H1 (cell line): Measurements from ENCODE around the gene BRSK2.

Experiments used
- EP300 ChIP-seq, 2 experiments: IDR thresholded peaks; 1 replicate in 1 of 2; 2 replicates in 1 of 2; pipeline ENCODE4 v1.6.1; 2011 to 2012; ENCODE audit warnings: low read depth in 2 of 2, low read length in 2 of 2, mild to moderate bottlenecking in 2 of 2, borderline replicate concordance in 1 of 2, inconsistent platforms in 1 of 2, moderate library complexity in 1 of 2
- EZH2 ChIP-seq: fragments of 200-600 bp; sonication (generic); IDR thresholded peaks from 2 replicates; pipeline ENCODE4 v1.7.1; 2012; ENCODE audit warnings: low read depth, mild to moderate bottlenecking, moderate library complexity, low read length, inconsistent platforms; ENCODE audit not compliant: severe bottlenecking
- HDAC6 ChIP-seq: IDR thresholded peaks from one replicate; pipeline ENCODE4 v1.7.1; 2012; ENCODE audit warnings: low read depth, mild to moderate bottlenecking, inconsistent platforms, low read length, moderate library complexity
- JUND ChIP-seq: IDR thresholded peaks from 2 replicates; pipeline ENCODE4 v1.6.1; 2011; ENCODE audit warnings: mild to moderate bottlenecking, improper control_type of control experiment, low read length
- POLR2A ChIP-seq, 2 experiments: IDR thresholded peaks; 1 replicate in 1 of 2; 2 replicates in 1 of 2; pipeline ENCODE4 v1.6.1; 2011; ENCODE audit warnings: low read depth in 2 of 2, low read length in 2 of 2, mild to moderate bottlenecking in 2 of 2; ENCODE audit errors: control extremely low read depth in 1 of 2
- RAD21 ChIP-seq, 2 experiments: IDR thresholded peaks in 1 of 2; conservative IDR thresholded peaks in 1 of 2; 2 replicates each; pipeline ENCODE4 v1.6.1; 2011; ENCODE audit warnings: low read depth in 2 of 2, low read length in 2 of 2, improper control_type of control experiment in 1 of 2, inconsistent platforms in 1 of 2, mild to moderate bottlenecking in 1 of 2, moderate library complexity in 1 of 2
- TBP ChIP-seq: IDR thresholded peaks from 2 replicates; pipeline ENCODE4 v1.6.1; 2011; ENCODE audit warnings: low read depth, low read length, improper control_type of control experiment
- TF ChIP-seq, protein P1 (sequence below), 3 experiments: IDR thresholded peaks; 1 replicate in 2 of 3; 2 replicates in 1 of 3; pipeline versions ENCODE4 v1.5.1 to v1.6.1; 2011; ENCODE audit warnings: low read length in 3 of 3, mild to moderate bottlenecking in 3 of 3, inconsistent platforms in 2 of 3, low read depth in 1 of 3, moderate library complexity in 1 of 3; ENCODE audit not compliant: insufficient read depth in 1 of 3; ENCODE audit errors: control extremely low read depth in 1 of 3

DNA sequence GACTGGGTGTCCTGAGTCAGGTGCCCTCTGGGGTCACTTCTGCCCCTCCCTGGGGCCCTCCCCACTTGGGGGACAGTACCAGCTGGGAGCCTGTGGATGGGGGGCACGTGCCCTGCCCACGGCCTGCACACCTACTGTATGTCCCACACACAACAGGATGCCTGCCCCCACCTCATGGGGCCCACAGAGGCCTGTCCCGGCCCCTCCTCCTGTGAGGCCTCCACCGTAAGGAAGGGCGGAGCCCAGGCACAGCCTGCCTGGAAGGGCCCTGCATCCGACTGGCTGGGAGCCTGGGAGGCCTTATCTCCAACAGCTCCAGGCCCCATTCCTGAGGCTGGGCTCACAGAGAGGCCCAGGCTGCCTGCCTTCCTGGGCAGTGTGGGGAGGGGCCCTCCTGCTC lies 47.8 kb downstream of the BRSK2 start:
- no peak for TF ChIP-seq HDAC6
- TF ChIP-seq TBP = no peak
- no peak for TF ChIP-seq RAD21 (IDR thresholded peaks at IDR 0.05 in 1 of 2, conservative IDR thresholded peaks at IDR 0.05 in 1 of 2; ENCODE audit: low read depth in 2 of 2, low read length in 2 of 2)
- no peak for TF ChIP-seq EP300 (IDR thresholded peaks at IDR 0.05; ENCODE audit: borderline replicate concordance in 1 of 2, low read depth in 2 of 2, low read length in 2 of 2)
- no peak for TF ChIP-seq POLR2A (IDR thresholded peaks at IDR 0.05; ENCODE audit: control extremely low read depth in 1 of 2, low read depth in 2 of 2, low read length in 2 of 2)
- no peak for TF ChIP-seq EZH2
- no peak for TF ChIP-seq JUND
- TF ChIP-seq, protein P1, sequence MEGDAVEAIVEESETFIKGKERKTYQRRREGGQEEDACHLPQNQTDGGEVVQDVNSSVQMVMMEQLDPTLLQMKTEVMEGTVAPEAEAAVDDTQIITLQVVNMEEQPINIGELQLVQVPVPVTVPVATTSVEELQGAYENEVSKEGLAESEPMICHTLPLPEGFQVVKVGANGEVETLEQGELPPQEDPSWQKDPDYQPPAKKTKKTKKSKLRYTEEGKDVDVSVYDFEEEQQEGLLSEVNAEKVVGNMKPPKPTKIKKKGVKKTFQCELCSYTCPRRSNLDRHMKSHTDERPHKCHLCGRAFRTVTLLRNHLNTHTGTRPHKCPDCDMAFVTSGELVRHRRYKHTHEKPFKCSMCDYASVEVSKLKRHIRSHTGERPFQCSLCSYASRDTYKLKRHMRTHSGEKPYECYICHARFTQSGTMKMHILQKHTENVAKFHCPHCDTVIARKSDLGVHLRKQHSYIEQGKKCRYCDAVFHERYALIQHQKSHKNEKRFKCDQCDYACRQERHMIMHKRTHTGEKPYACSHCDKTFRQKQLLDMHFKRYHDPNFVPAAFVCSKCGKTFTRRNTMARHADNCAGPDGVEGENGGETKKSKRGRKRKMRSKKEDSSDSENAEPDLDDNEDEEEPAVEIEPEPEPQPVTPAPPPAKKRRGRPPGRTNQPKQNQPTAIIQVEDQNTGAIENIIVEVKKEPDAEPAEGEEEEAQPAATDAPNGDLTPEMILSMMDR (IDR thresholded peaks at IDR 0.05; ENCODE audit: control extremely low read depth in 1 of 3, insufficient read depth in 1 of 3, low read depth in 1 of 3, low read length in 3 of 3) = no peak
